Dendritic cell treated with granulocyte-macrophage colony-stimulating factor and Interleukin-4, amounts not matched to agents 40 ng/mL and 50 ng/mL, for 4 days (primary cell): ENCODE measurements around the gene HES7.
A peak's percentile ranks its signal among the peaks of the same experiment; 100 is the strongest.

ENCODE experiments used
- H3K27ac Mint-ChIP-seq: one replicate; pipeline ENCODE4 v1.8.0; 2022; ENCODE audit warnings: mild to moderate bottlenecking, mixed read lengths
- H3K27me3 Mint-ChIP-seq: one replicate; pipeline ENCODE4 v1.8.0; 2022; ENCODE audit warnings: mild to moderate bottlenecking, mixed read lengths
- H3K36me3 Mint-ChIP-seq: one replicate; pipeline ENCODE4 v1.8.0; 2022; ENCODE audit warnings: low read depth, mixed read lengths
- H3K4me1 Mint-ChIP-seq: one replicate; pipeline ENCODE4 v1.8.0; 2022; ENCODE audit warnings: low read depth, mixed read lengths
- H3K4me3 Mint-ChIP-seq: one replicate; pipeline ENCODE4 v1.8.0; 2022; ENCODE audit warnings: mild to moderate bottlenecking, moderate library complexity, mixed read lengths
- H3K9me3 Mint-ChIP-seq: one replicate; pipeline ENCODE4 v1.8.0; 2022; ENCODE audit warnings: mixed read lengths
- intact Hi-C: fragments of 100-400 bp; cut with micrococcal nuclease; formaldehyde crosslinking; loops from one replicate; pipeline ENCODE4 v1.15.0; 2022

The HES7 gene

GRCh38 chr17:8125947-8126490 lies 2.1 kb upstream of the HES7 start:
- Mint-ChIP-seq H3K36me3 (no peaks in the 10 kb centered on the region), H3K4me3 (peak overlapping the region; percentile 83), H3K27me3 (peaks cover 84% of the 10 kb centered on the region), H3K9me3 (no peaks in the 10 kb centered on the region), H3K27ac (peak overlapping the region; percentile 65), H3K4me1 (peaks cover 55% of the 10 kb centered on the region)
- intact Hi-C loops = no loop called here

GRCh38 chr17:8125154-8125946 lies 1.4 kb upstream of the HES7 start:
- Mint-ChIP-seq H3K27me3 (peaks cover 91% of the 10 kb centered on the region), H3K27ac (no peak overlapping the region), H3K4me1 (peaks cover 62% of the 10 kb centered on the region)

DNA sequence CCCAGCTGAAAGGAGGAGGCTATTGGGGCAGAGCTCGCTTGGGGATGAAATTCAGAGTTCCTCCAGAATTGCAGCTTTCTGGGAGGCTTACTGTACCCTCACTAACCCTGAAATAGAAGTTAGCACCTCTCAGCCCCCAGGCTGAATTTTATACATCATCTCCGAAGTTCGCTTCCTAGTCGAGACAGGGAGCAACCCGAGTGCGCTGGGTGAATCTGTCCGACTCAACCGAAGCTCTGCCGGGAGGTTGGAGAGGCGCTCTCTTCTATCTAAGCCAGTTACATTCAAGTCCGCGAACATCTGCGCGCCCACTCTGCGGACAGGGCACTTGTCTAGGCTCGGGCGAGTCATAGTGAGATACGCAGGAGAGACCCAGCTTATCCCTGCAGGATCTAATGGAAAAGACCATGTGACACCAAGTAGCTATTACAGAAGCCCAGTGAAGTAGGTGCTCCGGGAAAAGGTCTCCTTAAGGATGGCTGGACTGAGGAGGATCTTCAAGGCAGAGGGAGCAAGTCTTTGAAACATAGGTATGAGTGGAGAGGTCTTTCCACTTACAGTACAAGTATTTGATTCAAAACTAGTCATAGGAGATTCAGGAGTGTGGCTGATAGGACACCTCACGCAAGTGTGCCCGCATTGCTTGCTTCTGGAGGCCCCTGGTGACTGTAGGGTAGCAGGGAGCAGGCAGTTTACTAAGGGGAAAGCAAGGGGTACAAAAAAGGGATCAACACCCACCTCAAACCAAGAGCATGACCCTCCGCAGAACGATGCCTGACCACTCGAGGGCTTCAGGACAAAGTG lies 646 bp upstream of the HES7 start:
- intact Hi-C loops = loop anchor here (5.0 kb wide), 1 partner anchor 33 kb away; no protein-coding TSS in a partner anchor
- no peaks in the 10 kb centered on the region for H3K9me3 Mint-ChIP-seq
- H3K4me3 Mint-ChIP-seq = peak overlapping the region; percentile 83
- H3K27ac Mint-ChIP-seq = no peak overlapping the region
- H3K36me3 Mint-ChIP-seq = no peaks in the 10 kb centered on the region
- peaks cover 64% of the 10 kb centered on the region for H3K4me1 Mint-ChIP-seq
- H3K27me3 Mint-ChIP-seq = peaks cover 86% of the 10 kb centered on the region

More at GRCh38 chr17:8125154-8125946, 1.4 kb upstream of the HES7 start:
- no peaks in the 10 kb centered on the region for H3K36me3 Mint-ChIP-seq
- H3K4me3 Mint-ChIP-seq = peak overlapping the region; percentile 83
- no peaks in the 10 kb centered on the region for H3K9me3 Mint-ChIP-seq
- intact Hi-C loops = no loop called here

DNA sequence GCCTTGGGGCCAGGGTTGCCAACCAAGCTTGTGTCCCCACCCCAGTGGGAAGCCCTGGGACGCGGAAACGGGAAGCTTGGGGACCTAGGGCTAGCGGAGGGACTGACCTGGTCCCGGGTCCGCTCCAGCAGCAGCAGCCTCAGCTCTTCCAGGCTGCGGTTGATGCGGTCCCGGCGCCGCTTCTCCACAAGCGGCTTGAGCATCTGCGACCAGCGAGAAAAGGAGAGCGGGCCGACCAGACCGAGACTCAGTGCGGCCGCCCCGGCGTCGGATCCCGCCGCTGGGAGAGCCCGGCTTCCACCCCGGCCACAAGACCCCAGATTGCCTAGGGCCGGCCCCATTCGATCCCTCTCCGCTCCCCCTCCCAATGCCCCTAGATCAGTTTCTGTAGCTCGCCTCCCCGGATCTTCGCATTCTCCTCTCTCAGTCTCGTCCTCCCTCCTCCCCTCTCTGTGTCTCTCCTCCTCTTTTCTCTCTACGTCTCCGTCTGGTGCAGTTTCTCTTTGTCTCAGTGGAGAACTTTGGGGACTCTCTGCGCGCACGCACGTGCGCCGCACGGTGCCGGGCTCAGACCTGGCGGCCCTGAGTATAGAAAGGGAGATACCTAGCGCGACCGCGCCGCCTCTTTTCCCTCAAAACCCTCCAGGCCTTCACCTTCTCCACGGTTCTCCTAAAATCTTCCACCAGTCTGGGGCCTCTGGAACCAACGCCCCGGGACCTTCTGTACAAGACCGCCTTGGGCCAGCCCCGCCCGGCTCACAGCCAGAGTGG lies 797 bp downstream of the HES7 start:
- Mint-ChIP-seq H3K36me3 (no peaks in the 10 kb centered on the region), H3K4me1 (peaks cover 71% of the 10 kb centered on the region), H3K27ac (peak overlapping the region; percentile 22), H3K27me3 (peaks cover 80% of the 10 kb centered on the region), H3K9me3 (no peaks in the 10 kb centered on the region), H3K4me3 (peak overlapping the region; percentile 83)
- intact Hi-C loops = loop anchor here (5.0 kb wide), 1 partner anchor 34 kb away; no protein-coding TSS in a partner anchor

GRCh38 chr17:8122422-8122923 lies 1.4 kb downstream of the HES7 start:
- Mint-ChIP-seq H3K4me3 (peak overlapping the region; percentile 83), H3K9me3 (no peaks in the 10 kb centered on the region), H3K36me3 (no peaks in the 10 kb centered on the region), H3K27me3 (peaks cover 80% of the 10 kb centered on the region), H3K4me1 (peaks cover 77% of the 10 kb centered on the region), H3K27ac (no peak overlapping the region)
- intact Hi-C loops = loop anchor here (5.0 kb wide), 1 partner anchor 35 kb away; no protein-coding TSS in a partner anchor

- intact Hi-C loops = loop anchor here (5.0 kb wide), 1 partner anchor 35 kb away; no protein-coding TSS in a partner anchor
Measured at GRCh38 chr17:8121681-8122421, 2.1 kb downstream of the HES7 start.

DNA sequence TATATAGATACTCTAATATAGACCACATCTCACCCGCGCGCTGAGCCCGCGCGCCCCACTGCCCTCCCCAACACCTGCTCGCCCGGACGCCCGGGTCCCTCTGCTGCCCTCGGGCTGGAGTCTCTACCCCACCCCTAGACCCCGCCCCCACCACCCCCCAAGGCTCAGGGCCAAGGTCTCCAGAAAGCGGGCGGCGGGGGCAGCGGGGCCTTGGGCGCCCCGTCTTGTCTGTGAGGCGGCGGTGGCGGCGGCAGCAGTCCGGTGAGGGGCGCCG lies 2.6 kb downstream of the HES7 start:
- Mint-ChIP-seq H3K27me3 (peaks cover 82% of the 10 kb centered on the region), H3K4me3 (peak overlapping the region; percentile 83), H3K9me3 (no peaks in the 10 kb centered on the region), H3K4me1 (peaks cover 74% of the 10 kb centered on the region), H3K36me3 (no peaks in the 10 kb centered on the region), H3K27ac (peak overlapping the region; percentile 11)
- intact Hi-C loops = loop anchor here (5.0 kb wide), 1 partner anchor 36 kb away; no protein-coding TSS in a partner anchor

More at GRCh38 chr17:8121681-8122421, 2.1 kb downstream of the HES7 start:
- no peaks in the 10 kb centered on the region for H3K9me3 Mint-ChIP-seq
- no peak overlapping the region for H3K27ac Mint-ChIP-seq
- no peaks in the 10 kb centered on the region for H3K36me3 Mint-ChIP-seq
- peaks cover 75% of the 10 kb centered on the region for H3K4me1 Mint-ChIP-seq
- H3K27me3 Mint-ChIP-seq = peaks cover 80% of the 10 kb centered on the region
- H3K4me3 Mint-ChIP-seq = peak overlapping the region; percentile 83

DNA sequence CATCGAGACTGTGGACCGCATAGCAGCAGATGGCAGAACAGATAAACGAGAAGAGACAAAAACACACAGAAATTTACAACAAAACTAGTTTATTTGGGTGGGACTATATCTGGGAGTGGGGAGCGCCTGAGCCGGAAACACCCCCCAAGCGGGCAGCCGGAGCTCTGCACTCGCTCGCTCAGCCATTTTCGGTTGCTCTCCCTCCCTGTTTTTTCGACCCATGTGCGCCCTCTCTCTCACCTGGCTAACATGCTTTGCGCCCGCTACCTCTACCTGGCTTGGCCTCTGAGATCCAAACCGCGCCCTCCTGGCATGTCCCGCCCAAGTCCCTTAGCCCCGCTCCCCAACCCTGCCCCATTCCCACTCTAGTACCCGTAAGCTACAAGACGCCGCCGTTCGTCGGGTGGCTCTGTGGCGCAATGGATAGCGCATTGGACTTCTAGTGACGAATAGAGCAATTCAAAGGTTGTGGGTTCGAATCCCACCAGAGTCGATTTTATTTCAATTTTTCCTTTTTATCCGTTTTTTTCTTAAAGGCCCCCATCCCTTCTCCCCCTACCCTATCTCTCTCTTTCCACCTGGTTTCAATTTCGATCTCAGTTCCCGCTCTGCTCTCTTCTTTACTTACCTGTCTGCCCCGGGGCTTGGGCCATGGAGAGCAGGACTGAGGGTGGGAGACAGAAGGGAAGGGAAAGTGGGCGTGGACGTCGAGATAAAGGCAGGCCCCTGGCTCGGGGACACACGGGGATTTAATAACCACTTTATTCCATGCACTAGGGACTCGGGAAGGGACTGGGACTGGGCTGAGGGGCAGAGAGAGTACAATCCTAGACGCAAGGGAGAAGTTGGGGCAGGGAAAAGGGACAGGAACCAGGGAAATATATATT lies 3.1 kb downstream of the HES7 start:
- H3K4me3 Mint-ChIP-seq = peak overlapping the region; percentile 63
- intact Hi-C loops = loop anchor here (5.0 kb wide), 1 partner anchor 37 kb away; no protein-coding TSS in a partner anchor
- H3K4me1 Mint-ChIP-seq = peaks cover 68% of the 10 kb centered on the region
- no peaks in the 10 kb centered on the region for H3K9me3 Mint-ChIP-seq
- peak overlapping the region; percentile 11 for H3K27ac Mint-ChIP-seq
- no peaks in the 10 kb centered on the region for H3K36me3 Mint-ChIP-seq
- peaks cover 83% of the 10 kb centered on the region for H3K27me3 Mint-ChIP-seq

DNA sequence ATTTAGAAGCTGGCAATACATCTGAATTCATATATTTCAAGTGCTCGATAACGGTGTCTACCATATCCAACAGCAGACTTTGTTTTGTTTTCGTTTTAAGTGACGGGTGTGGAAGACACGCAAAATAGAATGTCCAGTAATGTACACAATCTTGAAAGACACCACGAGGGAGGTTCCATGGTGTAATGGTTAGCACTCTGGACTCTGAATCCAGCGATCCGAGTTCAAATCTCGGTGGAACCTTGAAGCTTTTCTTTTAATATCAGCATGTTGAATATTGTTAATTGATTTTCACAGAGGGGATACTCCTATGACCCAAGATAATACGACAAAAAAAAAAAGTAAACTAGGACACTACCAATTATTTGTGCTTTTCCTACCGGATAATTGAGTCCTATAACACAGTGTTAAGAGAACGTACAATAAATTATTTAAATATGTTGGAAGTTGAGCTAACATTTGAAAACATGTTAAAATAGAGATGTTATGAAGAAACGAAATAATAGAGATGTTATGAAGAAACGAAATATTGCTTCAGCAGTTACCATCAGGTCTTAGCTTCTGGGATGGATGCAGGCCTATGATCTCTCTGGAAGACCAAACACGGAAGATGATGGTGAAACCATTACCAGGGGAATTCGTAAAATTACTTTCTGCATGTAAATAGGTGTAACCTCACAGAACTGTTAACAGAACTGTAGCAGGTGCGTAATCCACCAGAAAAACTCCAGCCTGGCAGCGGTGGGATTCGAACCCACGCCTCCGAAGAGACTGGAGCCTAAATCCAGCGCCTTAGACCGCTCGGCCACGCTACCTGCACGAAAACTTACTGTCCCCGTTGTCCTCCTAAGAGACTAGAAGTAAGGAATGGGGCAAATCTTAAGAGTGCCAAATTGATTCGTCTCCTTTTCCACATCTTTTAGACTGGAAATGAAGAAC lies 4.1 kb downstream of the HES7 start:
- H3K27me3 Mint-ChIP-seq = peaks cover 83% of the 10 kb centered on the region
- H3K9me3 Mint-ChIP-seq = no peaks in the 10 kb centered on the region
- no peaks in the 10 kb centered on the region for H3K36me3 Mint-ChIP-seq
- H3K27ac Mint-ChIP-seq = no peak overlapping the region
- H3K4me1 Mint-ChIP-seq = peaks cover 60% of the 10 kb centered on the region
- peak overlapping the region; percentile 63 for H3K4me3 Mint-ChIP-seq
- intact Hi-C loops = loop anchor here (2.0 to 5.0 kb wide), 4 partner anchors 19 to 58 kb away; no protein-coding TSS in a partner anchor

- no peaks in the 10 kb centered on the region for H3K36me3 Mint-ChIP-seq
- peak overlapping the region; percentile 78 for H3K4me3 Mint-ChIP-seq
- peaks cover 83% of the 10 kb centered on the region for H3K27me3 Mint-ChIP-seq
- H3K27ac Mint-ChIP-seq = peak overlapping the region; percentile 13
- H3K4me1 Mint-ChIP-seq = peaks cover 51% of the 10 kb centered on the region
- H3K9me3 Mint-ChIP-seq = no peaks in the 10 kb centered on the region
- intact Hi-C loops = loop anchor here (1.0 to 5.0 kb wide), 4 partner anchors 20 to 57 kb away; no protein-coding TSS in a partner anchor
Measured at GRCh38 chr17:8118769-8119580, 4.9 kb downstream of the HES7 start.
